Raji (cell line): ENCODE measurements around the gene ART3.

Experiments
- POLR2A ChIP-seq: IDR thresholded peaks from 2 replicates; pipeline ENCODE4 v1.6.1; 2011; ENCODE audit warnings: low read depth, low read length, control low read depth; ENCODE audit not compliant: insufficient read depth

ART3 gene

GRCh38 chr4:76067652-76068286 lies 6.7 kb upstream of the ART3 start:
- no peak for TF ChIP-seq POLR2A

- TF ChIP-seq POLR2A = no peak
Observed at GRCh38 chr4:76072760-76073159, 1.7 kb upstream of the ART3 start.

- TF ChIP-seq POLR2A = no peak
Observed at GRCh38 chr4:76074993-76075600, 588 bp downstream of the ART3 start.

GRCh38 chr4:76078033-76078613 lies 3.6 kb downstream of the ART3 start:
- TF ChIP-seq POLR2A = no peak

- TF ChIP-seq POLR2A = no peak
Observed at GRCh38 chr4:76083386-76083988, 9.0 kb downstream of the ART3 start.

- no peak for TF ChIP-seq POLR2A
Observed at GRCh38 chr4:76084542-76084941, 10.0 kb downstream of the ART3 start.

- TF ChIP-seq POLR2A = no peak
Observed at GRCh38 chr4:76087007-76087769, 12.7 kb downstream of the ART3 start.

- no peak for TF ChIP-seq POLR2A
Observed at GRCh38 chr4:76088719-76089118, 14.2 kb downstream of the ART3 start.

GRCh38 chr4:76090241-76090691 lies 15.8 kb downstream of the ART3 start:
- no peak for TF ChIP-seq POLR2A

GRCh38 chr4:76091052-76091451 lies 16.5 kb downstream of the ART3 start:
- no peak for TF ChIP-seq POLR2A

- no peak for TF ChIP-seq POLR2A
Observed at GRCh38 chr4:76095568-76095967, 21.1 kb downstream of the ART3 start.

GRCh38 chr4:76096076-76096475 lies 21.6 kb downstream of the ART3 start:
- TF ChIP-seq POLR2A = no peak

GRCh38 chr4:76105652-76106051 lies 31.1 kb downstream of the ART3 start:
- no peak for TF ChIP-seq POLR2A

GRCh38 chr4:76106442-76106841 lies 31.9 kb downstream of the ART3 start:
- TF ChIP-seq POLR2A = no peak

GRCh38 chr4:76108467-76109181 lies 34.1 kb downstream of the ART3 start:
- TF ChIP-seq POLR2A = no peak

GRCh38 chr4:76116821-76117220 lies 42.3 kb downstream of the ART3 start:
- no peak for TF ChIP-seq POLR2A
